ENCODE data around the gene STPG3.

The STPG3 gene

GRCh38 chr9:137298401-137299202, 47.5 kb downstream of the STPG3 start:
- no peak overlapping the region for H3K4me3 ChIP-seq (ENCODE audit: low read length)
- H3K9ac ChIP-seq (ENCODE audit: low read length) = no peak overlapping the region
- peaks cover 63% of the 10 kb centered on the region for H3K27me3 ChIP-seq (replicated peaks; ENCODE audit: control insufficient read depth, insufficient read depth, low read length)
- DNase-seq (ENCODE audit: low read depth) = no peak
- H3K4me1 ChIP-seq (ENCODE audit: control insufficient read depth, insufficient read depth, low read length) = peaks cover 3% of the 10 kb centered on the region
- peaks cover 7% of the 10 kb centered on the region for H3K9me3 ChIP-seq (ENCODE audit: control insufficient read depth, low read length)
- no peaks in the 10 kb centered on the region for H3K36me3 ChIP-seq (ENCODE audit: control insufficient read depth, insufficient read depth, low read length, severe bottlenecking)

- no peak overlapping the region for H3K4me3 ChIP-seq (ENCODE audit: low read length)
- no peaks in the 10 kb centered on the region for H3K36me3 ChIP-seq (ENCODE audit: control insufficient read depth, insufficient read depth, low read length, severe bottlenecking)
- H3K4me1 ChIP-seq (ENCODE audit: control insufficient read depth, insufficient read depth, low read length) = peaks cover 3% of the 10 kb centered on the region
- H3K9me3 ChIP-seq (ENCODE audit: control insufficient read depth, low read length) = peaks cover 6% of the 10 kb centered on the region
- no peak overlapping the region for H3K9ac ChIP-seq (ENCODE audit: low read length)
- DNase-seq (ENCODE audit: low read depth) = no peak
- peaks cover 64% of the 10 kb centered on the region for H3K27me3 ChIP-seq (replicated peaks; ENCODE audit: control insufficient read depth, insufficient read depth, low read length)
Observed at GRCh38 chr9:137299203-137299565, 48.1 kb downstream of the STPG3 start.

- Histone ChIP-seq H3K4me3 (ENCODE audit: low read length) (no peak overlapping the region), H3K4me1 (ENCODE audit: control insufficient read depth, insufficient read depth, low read length) (peaks cover 3% of the 10 kb centered on the region), H3K9ac (ENCODE audit: low read length) (no peak overlapping the region), H3K9me3 (ENCODE audit: control insufficient read depth, low read length) (no peaks in the 10 kb centered on the region), H3K36me3 (ENCODE audit: control insufficient read depth, insufficient read depth, low read length, severe bottlenecking) (no peaks in the 10 kb centered on the region), H3K27me3 (replicated peaks; ENCODE audit: control insufficient read depth, insufficient read depth, low read length) (peaks cover 57% of the 10 kb centered on the region)
- no peak for DNase-seq (ENCODE audit: low read depth)
Observed at GRCh38 chr9:137299938-137300337, 48.9 kb downstream of the STPG3 start.

- no peak overlapping the region for H3K9ac ChIP-seq (ENCODE audit: low read length)
- H3K4me1 ChIP-seq (ENCODE audit: control insufficient read depth, insufficient read depth, low read length) = peaks cover 3% of the 10 kb centered on the region
- H3K27me3 ChIP-seq (replicated peaks; ENCODE audit: control insufficient read depth, insufficient read depth, low read length) = peaks cover 62% of the 10 kb centered on the region
- no peak for DNase-seq (ENCODE audit: low read depth)
- H3K9me3 ChIP-seq (ENCODE audit: control insufficient read depth, low read length) = no peaks in the 10 kb centered on the region
- no peaks in the 10 kb centered on the region for H3K36me3 ChIP-seq (ENCODE audit: control insufficient read depth, insufficient read depth, low read length, severe bottlenecking)
- no peak overlapping the region for H3K4me3 ChIP-seq (ENCODE audit: low read length)
Observed at GRCh38 chr9:137300567-137301080, 49.5 kb downstream of the STPG3 start.

GRCh38 chr9:137301081-137301947, 50.2 kb downstream of the STPG3 start:
- H3K36me3 ChIP-seq (ENCODE audit: control insufficient read depth, insufficient read depth, low read length, severe bottlenecking) = no peaks in the 10 kb centered on the region
- DNase-seq (ENCODE audit: low read depth) = peak; percentile 63
- peaks cover 3% of the 10 kb centered on the region for H3K4me1 ChIP-seq (ENCODE audit: control insufficient read depth, insufficient read depth, low read length)
- no peaks in the 10 kb centered on the region for H3K9me3 ChIP-seq (ENCODE audit: control insufficient read depth, low read length)
- H3K4me3 ChIP-seq (ENCODE audit: low read length) = no peak overlapping the region
- peaks cover 63% of the 10 kb centered on the region for H3K27me3 ChIP-seq (replicated peaks; ENCODE audit: control insufficient read depth, insufficient read depth, low read length)
- no peak overlapping the region for H3K9ac ChIP-seq (ENCODE audit: low read length)

GRCh38 chr9:137302118-137302448, 51.0 kb downstream of the STPG3 start, which contains the start of gene NRARP:
Gene NRARP (minus strand): TSS chr9:137302271. CDS start chr9:137301928, 343 bp downstream.
- H3K27me3 ChIP-seq (replicated peaks; ENCODE audit: control insufficient read depth, insufficient read depth, low read length) = peaks cover 60% of the 10 kb centered on the region
- H3K4me1 ChIP-seq (ENCODE audit: control insufficient read depth, insufficient read depth, low read length) = peaks cover 3% of the 10 kb centered on the region
- no peaks in the 10 kb centered on the region for H3K36me3 ChIP-seq (ENCODE audit: control insufficient read depth, insufficient read depth, low read length, severe bottlenecking)
- H3K9ac ChIP-seq (ENCODE audit: low read length) = no peak within 1 kb of the TSS
- H3K4me3 ChIP-seq (ENCODE audit: low read length) = no peak within 1 kb of the TSS
- peak; percentile 90 for DNase-seq (ENCODE audit: low read depth)
- no peaks in the 10 kb centered on the region for H3K9me3 ChIP-seq (ENCODE audit: control insufficient read depth, low read length)

- Histone ChIP-seq H3K4me3 (ENCODE audit: low read length) (no peak overlapping the region), H3K27me3 (replicated peaks; ENCODE audit: control insufficient read depth, insufficient read depth, low read length) (peaks cover 60% of the 10 kb centered on the region), H3K36me3 (ENCODE audit: control insufficient read depth, insufficient read depth, low read length, severe bottlenecking) (no peaks in the 10 kb centered on the region), H3K4me1 (ENCODE audit: control insufficient read depth, insufficient read depth, low read length) (peaks cover 3% of the 10 kb centered on the region), H3K9me3 (ENCODE audit: control insufficient read depth, low read length) (no peaks in the 10 kb centered on the region), H3K9ac (ENCODE audit: low read length) (no peak overlapping the region)
- no peak for DNase-seq (ENCODE audit: low read depth)
Observed at GRCh38 chr9:137302449-137303150, 51.5 kb downstream of the STPG3 start.
